GM12872 (cell line): ENCODE results near the gene ZNF778.

Experiments
- CTCF ChIP-seq: IDR thresholded peaks from 3 replicates; pipeline ENCODE4 v1.5.1; 2011; ENCODE audit warnings: low read depth, mild to moderate bottlenecking, low read length, moderate library complexity; ENCODE audit not compliant: insufficient read depth

The ZNF778 gene

GRCh38 chr16:89197633-89198416 is 19.7 kb upstream of the ZNF778 start:
- no peak for TF ChIP-seq CTCF

- TF ChIP-seq CTCF = no peak
These were observed 18.9 kb upstream of the ZNF778 start for GRCh38 chr16:89198417-89199240.

- no peak for TF ChIP-seq CTCF
These were observed 18.0 kb upstream of the ZNF778 start for GRCh38 chr16:89199241-89200123.

- TF ChIP-seq CTCF = no peak
These were observed 17.2 kb upstream of the ZNF778 start, which contains the start of gene SLC22A31 for GRCh38 chr16:89200124-89200849. Gene SLC22A31 (minus strand): TSS chr16:89200537. CDS start chr16:89200501, 36 bp downstream.

GRCh38 chr16:89200850-89201411 is 16.6 kb upstream of the ZNF778 start:
- TF ChIP-seq CTCF = no peak

GRCh38 chr16:89201439-89202377 is 15.8 kb upstream of the ZNF778 start:
- TF ChIP-seq CTCF = no peak
